ENCODE measurements around the gene ZNF774.

Gene ZNF774

GRCh38 chr15:90337256-90337655 is 14.8 kb upstream of the ZNF774 start:
- no peak overlapping the region for H3K4ac ChIP-seq (ENCODE audit: low read depth, low read length)
- no peak overlapping the region for H3K4me2 ChIP-seq (ENCODE audit: low read length)
- H3K23ac ChIP-seq (ENCODE audit: low read length): no peak overlapping the region
- H2BK120ac ChIP-seq (ENCODE audit: low read depth, low read length): no peak overlapping the region
- H3K56ac ChIP-seq (ENCODE audit: low read length): no peak overlapping the region
- DNase-seq: no peak
- no peak overlapping the region for H2AK5ac ChIP-seq (ENCODE audit: low read length)
- no peak overlapping the region for H4K8ac ChIP-seq (ENCODE audit: low read depth, low read length)
- H3K27me3 ChIP-seq (ENCODE audit: insufficient read depth, low read length, poor library complexity): no peaks in the 10 kb centered on the region
- H3K79me1 ChIP-seq (ENCODE audit: low read length): no peaks in the 10 kb centered on the region
- no peaks in the 10 kb centered on the region for H3K79me2 ChIP-seq (ENCODE audit: control insufficient read depth, insufficient read depth, low read length)
- no peak overlapping the region for H3K4me3 ChIP-seq (ENCODE audit: low read length)
- no peaks in the 10 kb centered on the region for H3K36me3 ChIP-seq (ENCODE audit: control insufficient read depth, insufficient read depth, low read length)
- no CpG with 5 or more reads among the region's 4 CpGs for WGBS (ENCODE audit: extremely low coverage, insufficient coverage, low lambda C conversion rate)
- no peak overlapping the region for H3K9ac ChIP-seq (ENCODE audit: low read length)
- no peak overlapping the region for H2BK5ac ChIP-seq (ENCODE audit: low read length)
- H3K18ac ChIP-seq (ENCODE audit: low read length): no peak overlapping the region
- H4K5ac ChIP-seq (ENCODE audit: low read length): no peak overlapping the region
- no peak overlapping the region for H2BK15ac ChIP-seq (replicated peaks; ENCODE audit: low read depth)
- no peaks in the 10 kb centered on the region for H3K4me1 ChIP-seq (ENCODE audit: control insufficient read depth, low read depth, low read length)
- H3K27ac ChIP-seq (ENCODE audit: low read depth, low read length): no peak overlapping the region

- H2AK5ac ChIP-seq (ENCODE audit: low read length): no peak overlapping the region
- WGBS (ENCODE audit: extremely low coverage, insufficient coverage, low lambda C conversion rate): no CpG with 5 or more reads among the region's 1 CpG
- no peak overlapping the region for H3K4me2 ChIP-seq (ENCODE audit: low read length)
- no peaks in the 10 kb centered on the region for H3K4me1 ChIP-seq (ENCODE audit: control insufficient read depth, low read depth, low read length)
- H3K27me3 ChIP-seq (ENCODE audit: insufficient read depth, low read length, poor library complexity): no peaks in the 10 kb centered on the region
- H3K9ac ChIP-seq (ENCODE audit: low read length): no peak overlapping the region
- no peaks in the 10 kb centered on the region for H3K79me2 ChIP-seq (ENCODE audit: control insufficient read depth, insufficient read depth, low read length)
- H3K27ac ChIP-seq (ENCODE audit: low read depth, low read length): no peak overlapping the region
- no peak overlapping the region for H4K8ac ChIP-seq (ENCODE audit: low read depth, low read length)
- H3K23ac ChIP-seq (ENCODE audit: low read length): no peak overlapping the region
- H3K4ac ChIP-seq (ENCODE audit: low read depth, low read length): no peak overlapping the region
- H2BK5ac ChIP-seq (ENCODE audit: low read length): no peak overlapping the region
- no peak overlapping the region for H3K4me3 ChIP-seq (ENCODE audit: low read length)
- no peak overlapping the region for H2BK15ac ChIP-seq (replicated peaks; ENCODE audit: low read depth)
- H4K5ac ChIP-seq (ENCODE audit: low read length): no peak overlapping the region
- H3K79me1 ChIP-seq (ENCODE audit: low read length): no peaks in the 10 kb centered on the region
- no peaks in the 10 kb centered on the region for H3K36me3 ChIP-seq (ENCODE audit: control insufficient read depth, insufficient read depth, low read length)
- no peak for DNase-seq
- no peak overlapping the region for H3K56ac ChIP-seq (ENCODE audit: low read length)
- H3K18ac ChIP-seq (ENCODE audit: low read length): no peak overlapping the region
- no peak overlapping the region for H2BK120ac ChIP-seq (ENCODE audit: low read depth, low read length)
Measured at GRCh38 chr15:90338532-90338931, 13.6 kb upstream of the ZNF774 start.

DNA sequence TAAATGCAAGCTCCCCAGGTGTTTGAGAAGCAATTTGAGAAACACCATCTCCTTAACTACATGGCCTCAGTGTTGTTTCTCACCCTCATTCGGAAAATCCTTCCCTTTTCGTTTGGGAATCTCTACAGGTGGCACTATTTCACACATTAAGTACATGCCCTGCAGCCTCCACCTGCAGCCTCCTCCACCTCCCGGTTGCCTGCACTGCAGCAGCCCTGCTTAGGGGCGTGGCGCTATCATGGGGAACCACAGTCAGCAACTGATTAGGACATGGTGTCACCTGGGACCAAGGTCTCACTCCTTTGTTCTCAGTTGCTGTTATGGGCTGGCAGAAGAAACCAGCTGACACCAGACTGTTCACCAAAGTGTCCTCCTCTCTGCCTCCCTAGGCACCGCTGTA is 11.7 kb upstream of the ZNF774 start:
- peak; percentile 84 for DNase-seq
- Histone ChIP-seq H3K9ac (ENCODE audit: low read length) (no peak overlapping the region), H3K4me2 (ENCODE audit: low read length) (no peak overlapping the region), H3K4ac (ENCODE audit: low read depth, low read length) (no peak overlapping the region), H3K36me3 (ENCODE audit: control insufficient read depth, insufficient read depth, low read length) (no peaks in the 10 kb centered on the region), H3K27me3 (ENCODE audit: insufficient read depth, low read length, poor library complexity) (no peaks in the 10 kb centered on the region), H3K56ac (ENCODE audit: low read length) (no peak overlapping the region), H3K4me1 (ENCODE audit: control insufficient read depth, low read depth, low read length) (no peaks in the 10 kb centered on the region), H4K8ac (ENCODE audit: low read depth, low read length) (no peak overlapping the region), H3K23ac (ENCODE audit: low read length) (no peak overlapping the region), H2BK120ac (ENCODE audit: low read depth, low read length) (no peak overlapping the region), H3K18ac (ENCODE audit: low read length) (no peak overlapping the region), H4K5ac (ENCODE audit: low read length) (no peak overlapping the region), H3K79me2 (ENCODE audit: control insufficient read depth, insufficient read depth, low read length) (no peaks in the 10 kb centered on the region), H2BK15ac (replicated peaks; ENCODE audit: low read depth) (no peak overlapping the region), H3K27ac (ENCODE audit: low read depth, low read length) (no peak overlapping the region), H3K4me3 (ENCODE audit: low read length) (no peak overlapping the region), H3K79me1 (ENCODE audit: low read length) (no peaks in the 10 kb centered on the region), H2AK5ac (ENCODE audit: low read length) (no peak overlapping the region), H2BK5ac (ENCODE audit: low read length) (no peak overlapping the region)
- no CpG with 5 or more reads among the region's 6 CpGs for WGBS (ENCODE audit: extremely low coverage, insufficient coverage, low lambda C conversion rate)

- H3K18ac ChIP-seq (ENCODE audit: low read length): no peak overlapping the region
- H3K4me3 ChIP-seq (ENCODE audit: low read length): no peak overlapping the region
- no peak overlapping the region for H3K27ac ChIP-seq (ENCODE audit: low read depth, low read length)
- no peaks in the 10 kb centered on the region for H3K4me1 ChIP-seq (ENCODE audit: control insufficient read depth, low read depth, low read length)
- no peak overlapping the region for H3K23ac ChIP-seq (ENCODE audit: low read length)
- H3K79me1 ChIP-seq (ENCODE audit: low read length): no peaks in the 10 kb centered on the region
- no peak overlapping the region for H2BK120ac ChIP-seq (ENCODE audit: low read depth, low read length)
- H3K36me3 ChIP-seq (ENCODE audit: control insufficient read depth, insufficient read depth, low read length): no peaks in the 10 kb centered on the region
- no peak overlapping the region for H4K8ac ChIP-seq (ENCODE audit: low read depth, low read length)
- no CpG with 5 or more reads among the region's 5 CpGs for WGBS (ENCODE audit: extremely low coverage, insufficient coverage, low lambda C conversion rate)
- H2BK15ac ChIP-seq (replicated peaks; ENCODE audit: low read depth): no peak overlapping the region
- no peak for DNase-seq
- H3K4me2 ChIP-seq (ENCODE audit: low read length): no peak overlapping the region
- no peaks in the 10 kb centered on the region for H3K27me3 ChIP-seq (ENCODE audit: insufficient read depth, low read length, poor library complexity)
- H2AK5ac ChIP-seq (ENCODE audit: low read length): no peak overlapping the region
- no peak overlapping the region for H3K4ac ChIP-seq (ENCODE audit: low read depth, low read length)
- no peak overlapping the region for H3K9ac ChIP-seq (ENCODE audit: low read length)
- no peak overlapping the region for H2BK5ac ChIP-seq (ENCODE audit: low read length)
- no peak overlapping the region for H3K56ac ChIP-seq (ENCODE audit: low read length)
- no peak overlapping the region for H4K5ac ChIP-seq (ENCODE audit: low read length)
- H3K79me2 ChIP-seq (ENCODE audit: control insufficient read depth, insufficient read depth, low read length): no peaks in the 10 kb centered on the region
Measured at GRCh38 chr15:90343302-90343790, 8.7 kb upstream of the ZNF774 start.

DNA sequence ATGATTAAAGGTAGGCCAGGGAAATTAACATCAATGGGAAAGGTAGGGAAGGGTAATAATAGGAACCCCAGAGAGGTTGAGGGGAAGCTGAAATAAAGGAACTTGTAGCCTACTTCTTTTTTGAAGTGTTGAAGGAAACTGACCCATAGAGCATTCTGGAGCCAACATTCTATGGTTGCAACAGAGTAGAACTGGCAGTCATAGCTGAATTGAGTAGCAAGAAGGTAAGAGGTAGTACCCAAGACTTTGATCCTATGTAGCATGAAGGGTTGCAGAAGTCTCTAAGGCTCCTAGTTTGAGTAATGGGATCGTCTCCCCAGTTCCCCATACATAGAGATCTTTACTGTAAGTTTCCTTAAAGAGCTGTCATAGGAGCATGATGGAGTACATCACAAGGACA is 7.4 kb upstream of the ZNF774 start:
- Histone ChIP-seq H2BK120ac (ENCODE audit: low read depth, low read length) (no peak overlapping the region), H3K36me3 (ENCODE audit: control insufficient read depth, insufficient read depth, low read length) (no peaks in the 10 kb centered on the region), H3K4me1 (ENCODE audit: control insufficient read depth, low read depth, low read length) (no peaks in the 10 kb centered on the region), H3K4me3 (ENCODE audit: low read length) (no peak overlapping the region), H3K27ac (ENCODE audit: low read depth, low read length) (no peak overlapping the region), H3K9ac (ENCODE audit: low read length) (no peak overlapping the region), H3K56ac (ENCODE audit: low read length) (no peak overlapping the region), H2BK5ac (ENCODE audit: low read length) (no peak overlapping the region), H3K79me1 (ENCODE audit: low read length) (no peaks in the 10 kb centered on the region), H3K23ac (ENCODE audit: low read length) (no peak overlapping the region), H4K8ac (ENCODE audit: low read depth, low read length) (no peak overlapping the region), H2AK5ac (ENCODE audit: low read length) (no peak overlapping the region), H3K4me2 (ENCODE audit: low read length) (no peak overlapping the region), H3K79me2 (ENCODE audit: control insufficient read depth, insufficient read depth, low read length) (no peaks in the 10 kb centered on the region), H2BK15ac (replicated peaks; ENCODE audit: low read depth) (no peak overlapping the region), H3K4ac (ENCODE audit: low read depth, low read length) (no peak overlapping the region), H3K18ac (ENCODE audit: low read length) (no peak overlapping the region), H4K5ac (ENCODE audit: low read length) (no peak overlapping the region), H3K27me3 (ENCODE audit: insufficient read depth, low read length, poor library complexity) (no peaks in the 10 kb centered on the region)
- DNase-seq: no peak
- no CpG with 5 or more reads among the region's 1 CpG for WGBS (ENCODE audit: extremely low coverage, insufficient coverage, low lambda C conversion rate)

DNA sequence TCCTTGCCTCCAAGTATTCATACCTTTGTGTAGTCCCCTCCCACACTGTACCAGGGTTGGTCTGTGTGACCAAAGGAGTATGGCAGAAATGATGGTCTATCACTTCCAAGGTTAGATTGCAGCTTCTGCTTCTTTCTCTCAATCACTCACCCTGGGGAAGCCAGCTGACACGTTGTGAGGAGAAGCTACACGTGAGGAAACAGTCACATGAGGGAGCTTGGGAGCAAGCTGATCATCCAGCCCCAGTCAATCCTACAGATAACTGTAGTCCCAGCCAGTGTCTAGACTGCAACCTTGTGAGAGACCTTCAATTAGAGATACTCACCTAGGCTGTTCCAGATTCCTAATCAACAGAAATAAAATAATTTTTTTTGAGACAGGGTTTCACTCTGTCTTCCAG is 6.2 kb upstream of the ZNF774 start:
- WGBS (ENCODE audit: extremely low coverage, insufficient coverage, low lambda C conversion rate): no CpG with 5 or more reads among the region's 2 CpGs
- H3K9ac ChIP-seq (ENCODE audit: low read length): no peak overlapping the region
- H3K79me2 ChIP-seq (ENCODE audit: control insufficient read depth, insufficient read depth, low read length): no peaks in the 10 kb centered on the region
- H3K4me3 ChIP-seq (ENCODE audit: low read length): no peak overlapping the region
- no peak overlapping the region for H3K27ac ChIP-seq (ENCODE audit: low read depth, low read length)
- no peak overlapping the region for H2AK5ac ChIP-seq (ENCODE audit: low read length)
- H2BK15ac ChIP-seq (replicated peaks; ENCODE audit: low read depth): no peak overlapping the region
- no peaks in the 10 kb centered on the region for H3K79me1 ChIP-seq (ENCODE audit: low read length)
- H3K4ac ChIP-seq (ENCODE audit: low read depth, low read length): no peak overlapping the region
- H3K27me3 ChIP-seq (ENCODE audit: insufficient read depth, low read length, poor library complexity): no peaks in the 10 kb centered on the region
- H3K36me3 ChIP-seq (ENCODE audit: control insufficient read depth, insufficient read depth, low read length): no peaks in the 10 kb centered on the region
- no peak overlapping the region for H4K5ac ChIP-seq (ENCODE audit: low read length)
- no peaks in the 10 kb centered on the region for H3K4me1 ChIP-seq (ENCODE audit: control insufficient read depth, low read depth, low read length)
- H3K18ac ChIP-seq (ENCODE audit: low read length): no peak overlapping the region
- no peak overlapping the region for H3K23ac ChIP-seq (ENCODE audit: low read length)
- no peak overlapping the region for H2BK120ac ChIP-seq (ENCODE audit: low read depth, low read length)
- H3K56ac ChIP-seq (ENCODE audit: low read length): peak overlapping the region; percentile 49
- no peak overlapping the region for H3K4me2 ChIP-seq (ENCODE audit: low read length)
- DNase-seq: peak; percentile 36
- H2BK5ac ChIP-seq (ENCODE audit: low read length): no peak overlapping the region
- no peak overlapping the region for H4K8ac ChIP-seq (ENCODE audit: low read depth, low read length)

Data from mesendoderm (in vitro differentiated cells).